RWPE1 (cell line): ENCODE results near the gene TUG1.

Source experiments
- CTCF ChIA-PET: fragments of 350-600 bp; sonication (Branson Sonifier 250); formaldehyde crosslinking; extraction: SDS; loops from one replicate; lab custom pipeline; 2021; lab: Yijun Ruan, JAX
- POLR2A ChIA-PET: fragments of 400-600 bp; formaldehyde crosslinking; extraction: SDS; loops from one replicate; lab custom pipeline; 2020; ENCODE audit warnings: antibody characterized with exemption; ENCODE audit not compliant: low non-redundant PET; lab: Yijun Ruan, JAX
- DNase-seq: peaks from one replicate; pipeline ENCODE4 v3.0.0; 2012; ENCODE audit warnings: low spot score
- H3K27ac ChIP-seq: fragments of 450-650 bp; 2 replicates; pipeline ENCODE4 v1.5.1; 2017
- TF ChIP-seq, protein P1 (sequence below): fragments of 450-650 bp; conservative IDR thresholded peaks from 2 replicates; pipeline ENCODE4 v1.5.1; 2017; ENCODE audit warnings: low read depth, mild to moderate bottlenecking

TUG1 gene

DNA sequence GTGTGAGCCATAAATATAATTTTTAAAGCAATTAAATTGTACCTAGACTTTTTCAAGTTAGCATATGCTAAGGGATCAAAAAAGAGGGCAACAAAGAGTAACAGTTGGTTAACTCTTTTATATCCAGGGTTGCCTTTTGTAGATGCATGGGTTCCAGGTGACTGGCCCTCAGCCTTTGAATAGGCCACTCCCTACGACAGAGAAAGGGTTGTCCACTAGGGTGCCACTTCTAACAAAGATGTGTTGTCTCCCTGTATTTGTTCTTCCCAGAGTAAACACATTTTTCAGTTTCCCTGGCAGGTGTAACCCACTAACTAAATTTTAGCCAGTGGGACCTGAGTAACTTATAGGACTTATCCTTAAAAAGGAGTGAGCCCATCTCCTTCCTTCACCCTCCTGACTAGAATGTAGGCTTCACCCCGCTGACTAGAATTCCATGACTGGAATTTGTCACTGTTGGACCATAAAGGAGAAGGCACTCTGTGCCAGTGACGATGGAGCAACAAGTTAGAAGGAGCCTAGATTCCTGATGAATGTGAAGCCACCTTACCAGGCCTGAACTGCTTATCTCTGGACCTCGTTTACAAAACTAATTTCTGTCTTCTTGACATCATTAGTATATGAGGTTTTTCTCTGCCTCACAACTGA, 16.6 kb downstream of the TUG1 start:
- ChIA-PET POLR2A (no interaction called here), CTCF (interaction anchor here (0.7 kb wide), 1 partner anchor 48 kb away, joined by 3 read pairs; no protein-coding TSS in a partner anchor)
- no peak overlapping the region for H3K27ac ChIP-seq
- DNase-seq = no peak
- TF ChIP-seq, protein P1, sequence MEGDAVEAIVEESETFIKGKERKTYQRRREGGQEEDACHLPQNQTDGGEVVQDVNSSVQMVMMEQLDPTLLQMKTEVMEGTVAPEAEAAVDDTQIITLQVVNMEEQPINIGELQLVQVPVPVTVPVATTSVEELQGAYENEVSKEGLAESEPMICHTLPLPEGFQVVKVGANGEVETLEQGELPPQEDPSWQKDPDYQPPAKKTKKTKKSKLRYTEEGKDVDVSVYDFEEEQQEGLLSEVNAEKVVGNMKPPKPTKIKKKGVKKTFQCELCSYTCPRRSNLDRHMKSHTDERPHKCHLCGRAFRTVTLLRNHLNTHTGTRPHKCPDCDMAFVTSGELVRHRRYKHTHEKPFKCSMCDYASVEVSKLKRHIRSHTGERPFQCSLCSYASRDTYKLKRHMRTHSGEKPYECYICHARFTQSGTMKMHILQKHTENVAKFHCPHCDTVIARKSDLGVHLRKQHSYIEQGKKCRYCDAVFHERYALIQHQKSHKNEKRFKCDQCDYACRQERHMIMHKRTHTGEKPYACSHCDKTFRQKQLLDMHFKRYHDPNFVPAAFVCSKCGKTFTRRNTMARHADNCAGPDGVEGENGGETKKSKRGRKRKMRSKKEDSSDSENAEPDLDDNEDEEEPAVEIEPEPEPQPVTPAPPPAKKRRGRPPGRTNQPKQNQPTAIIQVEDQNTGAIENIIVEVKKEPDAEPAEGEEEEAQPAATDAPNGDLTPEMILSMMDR = no peak

DNA sequence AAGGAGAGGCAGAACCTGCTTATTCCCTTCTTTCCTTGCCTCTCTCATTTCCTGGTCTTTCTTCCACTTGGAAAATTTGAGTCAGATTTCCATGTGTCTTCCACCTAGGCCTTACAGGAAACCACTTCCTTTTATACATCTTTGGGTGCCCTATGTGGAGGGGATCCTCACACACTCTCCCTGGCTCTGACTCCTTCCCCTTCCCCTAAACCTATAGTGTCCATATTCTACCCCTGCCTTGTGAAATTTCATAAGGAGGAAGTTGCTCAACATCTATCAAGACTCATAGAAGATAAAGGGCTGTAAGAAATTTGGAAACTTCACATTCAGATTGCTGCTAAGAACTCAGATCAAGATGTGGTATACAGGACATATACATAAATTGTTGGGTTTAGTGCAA, 20.4 kb downstream of the TUG1 start:
- no peak overlapping the region for H3K27ac ChIP-seq
- ChIA-PET POLR2A (no interaction called here), CTCF (no interaction called here)
- no peak for DNase-seq
- TF ChIP-seq, protein P1 = no peak

DNA sequence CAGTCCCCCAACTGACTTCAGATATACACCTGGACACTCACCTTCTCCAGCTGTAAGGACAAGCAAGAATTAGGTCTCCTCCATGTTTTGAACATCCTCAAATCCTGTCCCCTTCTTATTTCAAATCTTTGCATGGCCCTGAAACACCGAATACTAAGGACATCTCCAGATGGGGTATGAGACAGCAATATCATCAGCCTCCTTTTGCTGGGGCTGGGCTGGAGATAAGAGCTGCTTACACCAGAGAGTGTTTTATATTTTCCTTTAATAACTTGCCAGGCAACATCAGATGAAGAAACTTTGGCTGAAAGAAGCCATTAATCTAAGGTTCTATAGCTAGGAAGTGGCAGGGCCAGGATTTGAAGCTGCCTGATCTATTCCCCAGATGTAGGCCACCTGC, 21.6 kb downstream of the TUG1 start:
- H3K27ac ChIP-seq = no peak overlapping the region
- TF ChIP-seq, protein P1 = no peak
- ChIA-PET CTCF (no interaction called here), POLR2A (no interaction called here)
- no peak for DNase-seq

DNA sequence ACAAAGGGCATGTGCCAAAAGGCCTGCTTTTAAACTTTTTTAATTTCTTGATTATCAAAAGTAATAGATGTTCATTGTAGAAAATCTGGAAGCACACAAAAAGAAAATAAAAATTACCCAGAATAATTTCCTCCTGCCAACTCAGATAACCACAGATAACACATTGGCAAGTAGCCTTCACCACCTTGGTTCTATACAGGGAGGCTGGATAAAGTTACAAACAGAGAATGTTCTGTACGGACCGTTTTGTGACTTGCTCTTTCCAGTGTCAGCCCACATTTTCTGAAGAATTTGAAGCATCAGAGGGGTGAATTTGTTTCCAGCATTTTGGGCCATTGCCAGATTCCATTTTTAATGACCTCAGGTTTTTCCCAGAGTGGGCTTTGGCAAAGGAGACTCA, 23.5 kb downstream of the TUG1 start:
- no peak overlapping the region for H3K27ac ChIP-seq
- CTCF ChIA-PET = no interaction called here
- TF ChIP-seq, protein P1 = no peak
- POLR2A ChIA-PET = no interaction called here
- no peak for DNase-seq

DNA sequence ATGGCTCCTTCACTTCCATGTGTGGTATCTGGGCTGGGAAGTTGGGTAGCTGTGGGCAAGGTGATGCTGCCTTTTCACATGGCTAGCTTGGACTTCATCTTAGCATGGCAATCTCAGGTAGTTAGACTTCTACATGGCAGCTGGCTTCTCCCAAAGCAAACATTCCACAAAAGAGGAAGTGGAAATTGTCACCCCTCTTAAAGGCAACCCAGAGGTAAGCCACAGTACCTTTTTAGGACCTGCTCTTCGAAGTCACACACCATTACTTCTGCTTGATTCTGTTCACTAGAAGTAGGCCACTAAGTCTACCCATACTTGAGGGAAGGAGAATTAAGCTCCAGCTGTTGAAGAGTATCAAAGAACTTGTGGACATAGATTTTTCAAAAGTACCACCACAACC, 25.9 kb downstream of the TUG1 start:
- DNase-seq = no peak
- CTCF ChIA-PET = interaction anchor here (0.7 kb wide), 1 partner anchor 19 kb away, joined by 4 read pairs; no protein-coding TSS in a partner anchor
- TF ChIP-seq, protein P1 = no peak
- H3K27ac ChIP-seq = no peak overlapping the region
- POLR2A ChIA-PET = no interaction called here

DNA sequence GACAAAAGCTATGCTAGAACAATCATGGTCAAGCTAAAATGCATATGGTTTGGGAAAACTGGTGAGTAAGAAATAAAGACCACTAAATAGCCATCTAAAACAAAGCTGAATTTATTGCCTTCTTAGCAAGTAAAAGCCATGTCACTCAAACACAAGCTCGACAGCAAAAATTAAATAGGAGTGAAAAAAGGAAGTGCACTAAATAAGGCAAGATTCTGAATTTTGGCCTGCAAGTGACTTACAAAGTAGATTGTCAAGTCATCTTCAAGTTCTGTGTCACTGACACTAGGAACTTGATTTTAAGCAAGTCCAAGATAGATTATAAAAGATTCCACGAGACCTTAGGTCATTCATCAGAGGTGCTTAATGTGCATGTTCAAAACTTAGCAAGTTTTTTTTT, 27.4 kb downstream of the TUG1 start:
- POLR2A ChIA-PET = no interaction called here
- H3K27ac ChIP-seq = no peak overlapping the region
- TF ChIP-seq, protein P1 = no peak
- CTCF ChIA-PET = no interaction called here
- no peak for DNase-seq
